HCT116 (cell line): ENCODE results near the gene ZP1. TPM values are rescaled to one million over a fixed set of nuclear protein-coding genes. Genes with fewer than 3 reads are reported as not detected.

Experiments
- ATF3 ChIP-seq: IDR thresholded peaks from 2 replicates; pipeline ENCODE4 v1.6.1; 2012
- CBX3 ChIP-seq: IDR thresholded peaks from 2 replicates; pipeline ENCODE4 v1.6.1; 2012; ENCODE audit warnings: low read depth
- CEBPB ChIP-seq: IDR thresholded peaks from 2 replicates; pipeline ENCODE4 v1.6.1; 2012; ENCODE audit warnings: low read depth
- ELF1 ChIP-seq: IDR thresholded peaks from 2 replicates; pipeline ENCODE4 v1.6.1; 2012; ENCODE audit warnings: low read depth, borderline replicate concordance
- POLR2A ChIP-seq: IDR thresholded peaks from 2 replicates; pipeline ENCODE4 v1.7.0; 2011; ENCODE audit warnings: borderline replicate concordance; ENCODE audit not compliant: insufficient read depth, insufficient read length; ENCODE audit errors: extremely low read depth
- RAD21 ChIP-seq: IDR thresholded peaks from 2 replicates; pipeline ENCODE4 v1.6.1; 2012; ENCODE audit warnings: low read depth, mild to moderate bottlenecking
- REST ChIP-seq: IDR thresholded peaks from 2 replicates; pipeline ENCODE4 v1.6.1; 2012; ENCODE audit warnings: low read depth
- SP1 ChIP-seq: IDR thresholded peaks from 2 replicates; pipeline ENCODE4 v1.6.1; 2012; ENCODE audit warnings: low read depth
- SRF ChIP-seq: IDR thresholded peaks from 2 replicates; pipeline ENCODE4 v1.6.1; 2012; ENCODE audit warnings: low read depth
- TCF7L2 ChIP-seq: IDR thresholded peaks from 2 replicates; pipeline ENCODE4 v1.7.0; 2011; ENCODE audit warnings: borderline replicate concordance, inconsistent platforms; ENCODE audit not compliant: insufficient read depth, insufficient read length; ENCODE audit errors: extremely low read depth
- ZFX ChIP-seq: fragments of 450-650 bp; IDR thresholded peaks from 2 replicates; pipeline ENCODE4 v1.6.1; 2017
- total RNA-seq: library from RNA; stranded (reverse); gene quantifications from one replicate; pipeline ENCODE4 v1.2.1, GENCODE V29; 2021; ENCODE audit not compliant: unreplicated experiment

ZP1 gene
- total RNA-seq, 1 experiment from 2014 or later: not detected

- TF ChIP-seq CBX3 (no peak), REST (no peak), POLR2A (no peak), SRF (no peak), ELF1 (no peak), RAD21 (no peak), ATF3 (no peak), ZFX (no peak), TCF7L2 (no peak), SP1 (no peak), CEBPB (no peak)
These were observed 17.5 kb upstream of the ZP1 start (continued) for GRCh38 chr11:60849641-60850520.
